Adrenal gland (tissue), 12 donors: ENCODE data around the gene TMOD4. TPM values are rescaled to one million over a fixed set of nuclear protein-coding genes. Genes with fewer than 3 reads are reported as not detected.
"Not testable (repeated sequence)": the region's sequence is repeated elsewhere in the genome, so short reads cannot be mapped to it uniquely, and the experiment has no call there.

ENCODE experiments used
- DNase-seq, 7 donors: peaks; one replicate each; pipeline ENCODE4 v3.0.0-alpha.2; 2019 to 2020
- H3K27ac ChIP-seq, 5 donors: fragments of 200-600 bp; sonication (generic) in 4 of 5; 1 replicate in 3 of 5; 2 replicates in 2 of 5; pipeline versions ENCODE4 v1.5.1 to v1.8.0; 2016 to 2020; ENCODE audit warnings: mild to moderate bottlenecking in 1 of 5
- H3K27me3 ChIP-seq: fragments of 200-600 bp; 2 replicates; pipeline ENCODE4 v1.8.0; 2021
- H3K36me3 ChIP-seq, 2 donors: fragments of 200-600 bp; replicated peaks in 1 of 2; 1 replicate in 1 of 2; 2 replicates in 1 of 2; pipeline versions ENCODE4 v1.5.1 to v1.8.0; 2018 to 2022
- H3K4me1 ChIP-seq, 2 donors: fragments of 200-600 bp; replicated peaks in 1 of 2; 1 replicate in 1 of 2; 2 replicates in 1 of 2; pipeline versions ENCODE4 v1.5.1 to v1.8.0; 2018 to 2021
- H3K4me3 ChIP-seq, 4 donors: fragments of 200-600 bp; sonication (generic) in 3 of 4; one replicate each; pipeline ENCODE4 v1.5.1; 2016 to 2018
- H3K9me3 ChIP-seq, 3 donors: fragments of 200-600 bp; sonication (generic) in 1 of 3; replicated peaks in 1 of 3; 1 replicate in 2 of 3; 2 replicates in 1 of 3; pipeline versions ENCODE4 v1.5.1 to v1.8.0; 2016 to 2021
- POLR2A ChIP-seq, 2 donors: fragments of 450-650 bp; IDR thresholded peaks; one replicate each; pipeline ENCODE4 v1.6.1; 2017; ENCODE audit warnings: antibody characterized with exemption in 2 of 2, mild to moderate bottlenecking in 2 of 2, moderate library complexity in 1 of 2
- WGBS, 4 donors: extraction: QIAGEN DNeasy Blood & Tissue Kit in 2 of 4; methylation state at CpG; one replicate each; pipeline versions ENCODE4 v1.1.5 to v1.1.7; 2013 to 2017; 5-methylcytosine and 5-hydroxymethylcytosine counted together
- intact Hi-C, 2 donors: fragments of 100-400 bp; cut with DNase I; formaldehyde crosslinking; loops; one replicate each; pipeline versions ENCODE4 v1.14.1 to v1.15.0; 2022 to 2023
- polyA plus RNA-seq, 3 donors: library from polyadenylated mRNA; stranded (reverse); fragments of 200-250 nt in 2 of 3; fragments of 350-450 nt in 1 of 3; fragmentation: Illumina TruSeq in 1 of 3; extraction: RNeasy Lipid Tissue Mini Kit (QIAGEN cat#74804) in 1 of 3; gene quantifications; one replicate each; pipeline ENCODE4 v1.2.3, GENCODE V29; 2013 to 2014
- total RNA-seq, 9 donors: library from RNA; depleted of rRNA in 4 of 9; stranded (reverse); fragments of >200 nt in 4 of 9; fragments of 120-200 nt in 1 of 9; fragmentation: NEBNext Ultra II Directional in 1 of 9; extraction: Animal tissue kit (Norgen Biotek cat#: 25700) in 1 of 9; gene quantifications; one replicate each; pipeline versions ENCODE4 v1.1.0 to v1.2.4, GENCODE V29; 2013 to 2023
- TF ChIP-seq, protein P1 (sequence below), 6 experiments: fragments of 450-650 bp in 4 of 6; fragments of 200-600 bp in 2 of 6; sonication (generic) in 1 of 6; IDR thresholded peaks; 1 replicate in 5 of 6; 2 replicates in 1 of 6; pipeline versions ENCODE4 v1.5.1 to v1.8.0; 2016 to 2021; ENCODE audit warnings: antibody characterized with exemption in 6 of 6, mild to moderate bottlenecking in 2 of 6, moderate library complexity in 1 of 6
- donor health status: healthy with polysubstance abuse.
- donor health status: Bipolar disorder and iron deficiency.
- donor health status: DM: yes; HTN: yes; CAD: no.
- donor health status: DM: no; HTN: no; CAD: no.
- donor health status: DM: no; HTN: no; CAD: no.
- donor health status: DM: yes; HTN: yes; CAD: no.

TMOD4 gene
- total and polyA plus RNA-seq, 12 donors: 0.28 to 1.2 (median 0.84) TPM; not detected in 7

GRCh38 chr1:151194894-151195594 lies 19.3 kb upstream of the TMOD4 start:
- Histone ChIP-seq H3K4me3 (peak overlapping the region in 1 of 4 donors; percentile 7), H3K4me1 (peaks cover 12 to 19% of the 10 kb centered on the region in 2 donors), H3K27ac (peak overlapping the region; percentile 74 to 88 (median 76))
- not testable (repeated sequence) for H3K27me3 ChIP-seq, H3K36me3 ChIP-seq, H3K9me3 ChIP-seq
- intact Hi-C loops: loop anchor here (5.0 kb wide), 1 partner anchor 57 kb away; the partner anchor contains the start of gene PSMD4 (in 2 of the 2)
- DNase-seq: peak; percentile 82 to 95 (median 93)
- WGBS, 4 donors: 55 to 62% (median 58%) methylated on average over 17 of the region's 17 CpGs
- TF ChIP-seq POLR2A (IDR thresholded peaks at IDR 0.05): peak in 1 of 2 donors; percentile 35

DNA sequence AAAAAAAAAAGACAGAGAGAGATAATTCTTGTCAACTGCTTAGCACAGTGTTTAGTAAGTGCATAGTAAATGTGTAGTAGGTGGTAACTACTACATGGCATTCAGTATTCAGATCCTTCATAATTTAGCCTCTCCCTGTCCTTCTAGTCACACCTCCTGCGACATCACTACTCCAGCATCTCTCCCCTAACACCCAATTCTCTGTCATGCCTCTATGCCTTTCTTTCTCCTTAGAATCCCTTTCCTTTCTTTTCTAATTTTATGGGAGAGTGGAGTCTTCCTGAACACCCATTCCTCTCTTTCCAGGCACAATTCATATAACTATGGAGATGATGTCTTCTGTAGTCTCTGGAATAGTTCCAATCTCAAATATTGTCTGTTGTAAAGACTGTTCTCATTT lies 18.1 kb upstream of the TMOD4 start:
- WGBS, 4 donors: 54 to 74% (median 56%) methylated on average over 1 of the region's 1 CpG
- Histone ChIP-seq H3K4me3 (no peak overlapping the region), H3K9me3 (no peaks in the 10 kb centered on the region), H3K27me3 (no peaks in the 10 kb centered on the region), H3K4me1 (peaks cover 11 to 16% of the 10 kb centered on the region in 2 donors), H3K27ac (peak overlapping the region in 2 of 5 donors; percentile 6 to 23), H3K36me3 (no peaks in the 10 kb centered on the region)
- DNase-seq: no peak
- intact Hi-C loops: no loop called here
- TF ChIP-seq, protein P1, sequence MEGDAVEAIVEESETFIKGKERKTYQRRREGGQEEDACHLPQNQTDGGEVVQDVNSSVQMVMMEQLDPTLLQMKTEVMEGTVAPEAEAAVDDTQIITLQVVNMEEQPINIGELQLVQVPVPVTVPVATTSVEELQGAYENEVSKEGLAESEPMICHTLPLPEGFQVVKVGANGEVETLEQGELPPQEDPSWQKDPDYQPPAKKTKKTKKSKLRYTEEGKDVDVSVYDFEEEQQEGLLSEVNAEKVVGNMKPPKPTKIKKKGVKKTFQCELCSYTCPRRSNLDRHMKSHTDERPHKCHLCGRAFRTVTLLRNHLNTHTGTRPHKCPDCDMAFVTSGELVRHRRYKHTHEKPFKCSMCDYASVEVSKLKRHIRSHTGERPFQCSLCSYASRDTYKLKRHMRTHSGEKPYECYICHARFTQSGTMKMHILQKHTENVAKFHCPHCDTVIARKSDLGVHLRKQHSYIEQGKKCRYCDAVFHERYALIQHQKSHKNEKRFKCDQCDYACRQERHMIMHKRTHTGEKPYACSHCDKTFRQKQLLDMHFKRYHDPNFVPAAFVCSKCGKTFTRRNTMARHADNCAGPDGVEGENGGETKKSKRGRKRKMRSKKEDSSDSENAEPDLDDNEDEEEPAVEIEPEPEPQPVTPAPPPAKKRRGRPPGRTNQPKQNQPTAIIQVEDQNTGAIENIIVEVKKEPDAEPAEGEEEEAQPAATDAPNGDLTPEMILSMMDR (IDR thresholded peaks at IDR 0.05): no peak
- no peak for TF ChIP-seq POLR2A (IDR thresholded peaks at IDR 0.05)

DNA sequence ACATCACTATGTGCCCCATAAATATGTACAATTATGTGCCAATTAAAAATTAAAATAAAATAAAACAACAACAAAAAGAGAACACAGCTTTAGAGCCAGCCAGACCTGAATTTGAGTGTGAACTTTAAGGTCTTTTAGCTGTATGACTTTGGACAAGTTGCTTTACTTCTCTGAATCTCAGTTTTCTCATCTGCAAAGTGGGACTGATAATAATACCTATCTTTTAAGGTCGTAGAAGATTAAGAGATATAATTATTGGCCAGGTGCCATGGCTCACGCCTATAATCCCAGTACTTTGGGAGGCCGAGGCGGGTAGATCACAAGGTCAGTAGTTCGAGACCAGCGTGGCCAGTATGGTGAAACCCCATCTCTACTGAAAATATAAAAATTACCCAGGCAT lies 17.5 kb upstream of the TMOD4 start:
- TF ChIP-seq, protein P1 (IDR thresholded peaks at IDR 0.05): no peak
- TF ChIP-seq POLR2A (IDR thresholded peaks at IDR 0.05): no peak
- no peaks in the 10 kb centered on the region for H3K9me3 ChIP-seq
- no peak overlapping the region for H3K4me3 ChIP-seq
- H3K4me1 ChIP-seq: peaks cover 15 to 21% of the 10 kb centered on the region in 2 donors
- intact Hi-C loops: no loop called here
- no peaks in the 10 kb centered on the region for H3K27me3 ChIP-seq
- no peak overlapping the region for H3K27ac ChIP-seq
- 49 to 55% (median 53%) methylated on average over 6 of the region's 6 CpGs for WGBS, 4 donors
- no peaks in the 10 kb centered on the region for H3K36me3 ChIP-seq
- DNase-seq: no peak

GRCh38 chr1:151192047-151192446 lies 16.3 kb upstream of the TMOD4 start:
- DNase-seq: peak in 1 of 7 donors; percentile 11
- H3K27me3 ChIP-seq: no peaks in the 10 kb centered on the region
- TF ChIP-seq POLR2A (IDR thresholded peaks at IDR 0.05): no peak
- TF ChIP-seq, protein P1 (IDR thresholded peaks at IDR 0.05): no peak
- intact Hi-C loops: no loop called here
- H3K27ac ChIP-seq: no peak overlapping the region
- H3K9me3 ChIP-seq: no peaks in the 10 kb centered on the region
- H3K4me1 ChIP-seq: peaks cover 9 to 18% of the 10 kb centered on the region in 2 donors
- 64 to 75% (median 67%) methylated on average over 7 of the region's 7 CpGs for WGBS, 4 donors
- H3K36me3 ChIP-seq: no peaks in the 10 kb centered on the region
- H3K4me3 ChIP-seq: no peak overlapping the region
